Stimulated activated CD8-positive, alpha-beta memory T cell treated with anti-CD3 and anti-CD28 coated beads, Interleukin-4, amount 100 ng/mL, for 4 hours (primary cell): ENCODE data around the gene CD72.
A peak's percentile ranks its signal among the peaks of the same experiment; 100 is the strongest.

Source experiments
- DNase-seq, 2 donors: peaks; one replicate each; pipeline ENCODE4 v3.0.0-alpha.2; 2020; ENCODE audit warnings: low read depth in 2 of 2, low spot score in 1 of 2

The CD72 gene, protein sequence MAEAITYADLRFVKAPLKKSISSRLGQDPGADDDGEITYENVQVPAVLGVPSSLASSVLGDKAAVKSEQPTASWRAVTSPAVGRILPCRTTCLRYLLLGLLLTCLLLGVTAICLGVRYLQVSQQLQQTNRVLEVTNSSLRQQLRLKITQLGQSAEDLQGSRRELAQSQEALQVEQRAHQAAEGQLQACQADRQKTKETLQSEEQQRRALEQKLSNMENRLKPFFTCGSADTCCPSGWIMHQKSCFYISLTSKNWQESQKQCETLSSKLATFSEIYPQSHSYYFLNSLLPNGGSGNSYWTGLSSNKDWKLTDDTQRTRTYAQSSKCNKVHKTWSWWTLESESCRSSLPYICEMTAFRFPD

DNA sequence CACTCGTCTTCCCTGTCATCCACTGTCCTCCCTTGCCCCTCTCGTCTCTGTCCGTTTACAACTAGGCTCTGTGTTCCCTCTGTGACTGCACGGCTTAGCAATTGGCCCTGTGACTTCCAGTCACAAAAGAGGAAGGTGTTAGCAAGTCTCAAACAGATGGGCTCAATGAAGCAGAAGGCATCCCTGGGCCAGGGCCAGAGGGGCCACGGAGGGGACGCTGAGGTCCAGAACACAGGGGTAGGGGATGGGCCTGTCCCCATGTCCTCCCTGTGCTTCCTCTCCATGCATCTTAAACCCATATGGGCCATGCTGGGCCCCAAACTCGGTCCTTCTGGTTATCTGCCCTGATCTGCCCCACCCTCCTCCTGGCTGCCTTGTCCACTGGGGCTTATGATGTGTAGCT is at the start of gene CD72:
Gene CD72 (minus strand): TSS at position 89 of the 403 bp plus-strand sequence. CDS start 110 bp downstream, outside the sequence.
- DNase-seq = no peak

DNA sequence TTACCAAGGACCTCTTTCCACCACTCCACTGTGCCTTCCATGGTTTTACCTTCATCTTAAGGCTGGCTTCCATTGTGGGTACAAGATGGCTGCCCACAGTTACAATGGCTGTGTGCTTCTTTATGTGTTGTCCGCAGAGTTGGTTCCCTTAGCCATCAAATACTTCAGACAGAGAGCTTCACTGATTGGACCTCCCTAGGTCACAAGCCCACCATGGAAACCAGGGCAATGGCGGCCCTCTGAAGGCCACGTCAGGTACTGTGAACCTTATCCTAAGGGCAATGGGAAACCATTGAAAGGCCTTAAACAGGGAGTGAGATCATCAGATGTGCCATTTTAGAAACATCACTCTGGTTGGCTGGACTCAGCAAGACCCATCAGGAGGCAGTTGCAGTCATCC is 49.7 kb upstream of the CD72 start:
- no peak for DNase-seq

DNA sequence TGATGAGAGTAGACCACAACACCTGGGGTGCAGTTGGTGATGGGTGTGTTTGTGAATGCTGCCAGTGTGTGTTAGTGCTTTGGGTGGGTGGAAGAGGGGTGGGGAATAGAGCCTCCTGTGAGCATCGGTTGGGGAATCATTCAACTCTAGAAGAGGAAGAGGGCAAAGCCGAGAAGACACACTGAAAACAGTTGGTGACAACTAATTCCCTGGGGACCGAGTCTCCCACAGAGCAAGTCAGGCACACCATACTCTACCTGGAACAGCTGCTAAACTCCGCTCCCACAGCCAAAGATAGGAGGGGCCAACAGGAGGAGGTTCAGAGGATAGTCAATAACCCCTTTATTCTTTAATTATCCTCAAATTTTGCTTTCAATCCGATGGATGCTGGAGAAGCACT is 48.3 kb upstream of the CD72 start:
- DNase-seq = no peak

DNA sequence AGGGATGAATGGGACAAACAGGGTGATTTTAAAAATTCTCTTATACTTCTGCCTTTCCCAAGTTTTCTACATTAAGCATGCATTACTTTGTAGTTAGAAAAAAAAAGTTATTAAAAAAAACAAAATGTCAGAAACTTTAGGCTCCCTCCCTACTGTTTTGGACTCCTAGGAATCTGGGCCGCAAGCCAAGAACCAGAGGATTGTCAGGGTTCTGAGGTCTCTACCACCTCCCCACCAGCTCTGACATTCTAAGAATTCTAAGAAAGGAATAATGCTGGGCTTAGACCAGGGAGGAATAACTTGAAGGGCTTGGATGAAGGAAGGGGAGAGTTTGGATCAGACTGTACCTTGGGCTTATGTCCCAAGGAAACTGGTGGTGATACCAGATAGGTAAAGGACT is 47.8 kb upstream of the CD72 start:
- no peak for DNase-seq

DNA sequence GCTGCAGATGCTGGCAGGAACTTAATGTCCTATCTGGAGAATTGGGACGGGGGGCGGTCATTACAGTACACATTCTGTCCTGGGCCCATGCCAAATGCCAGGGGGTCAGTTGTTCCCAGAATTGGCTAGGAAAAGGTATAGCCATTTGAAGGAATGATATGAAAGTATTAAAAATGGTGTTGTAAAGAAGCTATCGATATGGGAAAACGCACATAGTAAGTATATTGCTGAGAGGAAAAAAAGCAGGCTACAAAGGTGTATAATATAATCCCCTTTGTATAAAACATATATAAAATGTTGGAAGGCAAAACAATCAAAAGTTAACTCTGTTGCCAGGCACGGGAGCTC is 47.2 kb upstream of the CD72 start:
- no peak for DNase-seq

DNA sequence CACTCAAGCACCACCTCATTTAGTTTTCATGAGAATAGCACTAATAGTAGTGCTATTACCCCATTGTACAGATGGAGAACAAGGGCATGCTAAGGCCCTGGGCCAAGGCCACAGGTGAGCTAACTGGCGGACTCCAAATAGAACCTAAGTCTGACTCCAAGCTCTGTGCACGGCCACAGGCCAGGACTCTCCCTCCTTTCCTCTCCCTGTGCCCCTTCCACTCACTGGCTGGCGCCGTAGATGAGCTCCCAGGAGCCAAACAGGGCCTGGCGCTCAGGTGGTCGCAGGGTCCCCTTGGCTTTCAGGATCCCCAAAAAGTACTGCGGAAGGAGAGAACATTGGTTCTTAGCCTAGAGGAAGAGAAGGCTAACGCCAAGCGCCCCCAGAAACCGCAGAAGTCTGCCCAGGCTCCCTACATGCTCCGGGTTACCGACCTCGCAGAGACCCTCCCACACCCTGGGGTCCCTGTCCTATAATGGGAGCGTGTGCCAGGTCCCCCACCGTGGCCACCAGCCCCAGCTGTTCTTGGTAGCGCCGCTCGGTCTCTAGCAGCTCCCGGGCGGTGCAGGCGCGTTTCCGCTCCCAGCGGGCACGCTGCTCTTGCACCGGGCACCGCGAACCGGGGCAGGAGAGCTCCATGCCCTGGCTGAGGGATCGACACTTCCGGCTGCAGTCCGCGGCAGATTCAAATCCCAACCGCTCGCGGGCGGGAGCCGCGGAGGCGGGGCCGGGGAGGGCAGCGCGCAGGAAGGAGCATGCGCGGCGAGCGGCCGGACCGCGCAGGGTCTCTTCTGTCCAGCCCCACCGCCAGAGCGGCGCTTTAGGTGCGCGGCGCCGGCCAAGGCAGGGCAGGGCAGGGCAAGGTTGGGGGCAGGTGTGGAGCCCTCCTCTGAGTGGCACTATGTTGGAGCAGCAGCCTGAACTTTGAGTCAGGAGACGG is 46.6 kb upstream of the CD72 start, which contains the start of gene ARHGEF39:
Gene ARHGEF39 (minus strand): TSS at position 665 of the 940 bp plus-strand sequence. CDS start 26 bp downstream, at position 639.
- DNase-seq = peak in 1 of 2 donors; percentile 31

DNA sequence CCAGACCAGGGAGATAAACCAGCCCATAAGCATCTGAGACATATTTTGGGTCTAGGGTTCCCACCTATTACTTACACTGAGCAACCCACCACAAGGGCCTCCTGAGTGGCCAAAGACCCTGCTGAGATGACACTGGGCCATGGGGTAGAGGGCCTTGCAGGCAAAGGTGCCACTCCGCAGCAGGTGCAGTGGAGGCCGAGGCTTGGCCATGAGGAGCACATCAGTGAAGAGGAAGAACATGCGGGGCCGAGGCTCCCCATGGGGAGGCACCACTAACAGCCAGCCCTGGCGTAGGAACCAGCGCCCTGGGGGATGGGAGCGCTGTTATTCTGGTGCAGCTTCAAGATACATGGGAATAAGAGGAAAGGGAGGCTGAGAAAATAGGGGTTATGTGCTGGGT is 44.2 kb upstream of the CD72 start:
- no peak for DNase-seq

DNA sequence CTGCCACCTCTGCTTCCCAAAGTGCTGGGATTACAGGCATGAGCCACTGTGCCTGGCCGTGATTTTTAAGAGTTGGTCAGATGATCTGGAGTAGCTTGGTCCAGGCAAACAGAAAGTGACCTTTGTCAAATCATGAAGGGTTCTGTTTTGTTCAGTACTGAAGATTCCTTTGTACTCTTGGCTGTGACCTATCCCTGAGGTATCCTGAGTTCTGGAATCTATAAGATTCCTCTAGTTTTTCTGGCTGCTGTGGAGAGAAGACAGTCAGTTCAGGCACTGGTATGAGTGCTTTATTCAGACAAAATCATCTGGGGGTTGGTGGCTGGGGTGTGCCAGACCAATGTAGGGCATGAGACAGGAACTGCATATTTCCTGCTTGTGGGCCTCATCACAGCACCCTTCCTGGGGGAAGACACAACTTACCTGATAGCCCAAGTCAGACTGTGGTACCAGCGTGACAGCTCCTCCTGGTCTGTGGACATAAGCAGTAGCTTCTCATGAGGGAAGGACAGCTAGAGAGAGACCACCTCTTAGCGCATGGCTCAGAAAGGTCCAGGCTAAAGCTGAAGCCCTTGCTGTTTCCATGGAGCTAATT is 43.6 kb upstream of the CD72 start:
- DNase-seq = no peak

DNA sequence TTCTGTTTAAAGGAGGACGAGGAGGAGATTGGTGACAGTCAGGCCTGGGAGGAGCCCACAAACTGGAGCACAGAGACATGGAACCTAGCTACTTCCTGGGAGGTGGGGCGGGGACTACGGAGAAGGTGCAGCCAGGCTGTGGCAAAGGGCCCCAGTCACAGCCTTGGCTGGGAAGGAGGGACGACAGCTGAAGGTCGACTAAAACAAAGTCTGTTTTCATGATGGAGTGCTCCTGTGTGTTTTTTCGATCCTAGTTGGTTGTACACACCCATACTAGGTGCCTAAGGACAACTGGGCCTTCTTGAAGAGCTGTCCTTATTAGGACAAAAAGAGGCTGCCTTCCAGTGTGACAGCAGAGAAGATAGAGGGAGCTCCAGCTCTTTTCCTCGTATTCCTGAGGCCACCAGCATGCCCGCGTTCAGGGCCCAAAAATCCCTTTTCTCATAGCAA is 42.8 kb upstream of the CD72 start:
- no peak for DNase-seq

DNA sequence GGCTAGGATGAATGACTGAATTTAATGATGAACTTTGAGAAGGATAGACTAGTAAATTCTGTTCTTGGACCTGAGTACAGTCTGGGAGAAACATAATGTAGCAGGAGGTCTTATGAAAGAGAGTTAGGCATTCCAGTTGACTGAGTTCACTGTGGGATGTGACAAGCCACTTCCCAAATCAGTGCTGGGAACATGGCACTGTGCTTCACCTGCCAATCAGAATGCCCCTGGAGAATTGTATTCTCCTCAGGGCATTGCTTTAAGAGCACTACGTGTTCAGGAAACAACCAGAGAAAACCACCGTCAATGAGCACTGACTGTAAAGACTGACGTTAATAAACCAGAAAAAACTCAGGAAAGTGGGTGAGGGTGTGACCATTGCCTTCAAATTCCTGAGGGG is 41.1 kb upstream of the CD72 start:
- no peak for DNase-seq

DNA sequence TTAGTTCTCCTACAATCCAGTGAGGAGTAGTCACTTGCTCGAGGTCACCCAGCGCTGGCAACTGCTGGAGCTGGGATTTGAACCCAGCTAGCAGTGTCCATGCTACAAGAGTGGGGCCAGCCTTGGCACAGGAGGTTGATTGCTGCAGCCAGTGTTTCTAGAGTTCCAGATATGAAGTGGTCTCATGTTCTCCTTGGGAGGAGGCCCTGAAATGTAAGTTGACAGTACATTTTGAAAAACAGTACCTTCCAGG is 40.7 kb upstream of the CD72 start:
- no peak for DNase-seq

DNA sequence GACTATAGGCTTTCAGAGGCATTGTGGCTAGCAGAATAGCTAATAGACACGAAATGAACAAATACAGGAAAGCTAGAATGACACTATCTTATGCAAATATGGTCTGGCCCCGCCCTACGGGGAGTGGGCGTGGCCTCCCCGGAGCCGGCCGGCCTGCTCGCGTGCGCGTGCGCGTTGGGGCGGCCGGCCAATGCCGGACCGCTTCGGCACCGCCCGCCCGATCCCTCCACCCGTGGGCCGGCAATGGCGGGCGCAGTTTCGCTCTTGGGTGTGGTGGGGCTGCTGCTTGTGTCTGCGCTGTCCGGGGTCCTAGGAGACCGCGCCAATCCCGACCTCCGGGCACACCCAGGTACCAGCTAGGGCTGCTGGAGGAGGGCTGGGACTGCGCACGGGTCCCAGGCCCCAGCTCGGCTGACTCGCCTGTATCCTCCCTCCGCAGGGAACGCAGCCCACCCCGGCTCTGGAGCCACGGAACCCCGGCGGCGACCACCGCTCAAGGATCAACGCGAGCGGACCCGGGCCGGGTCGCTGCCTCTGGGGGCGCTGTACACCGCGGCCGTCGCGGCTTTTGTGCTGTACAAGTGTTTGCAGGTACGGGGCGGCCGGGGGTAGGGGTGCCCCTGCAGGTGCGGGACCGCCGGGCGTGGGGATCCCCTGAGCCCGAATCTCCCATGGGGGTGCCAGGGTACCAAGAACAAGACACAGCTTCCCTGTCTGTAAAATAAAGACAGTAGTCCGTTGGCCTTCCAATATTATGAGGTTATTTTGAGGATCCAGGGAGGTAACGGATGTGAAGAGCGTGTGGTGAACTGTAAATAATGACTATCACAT is 40.1 kb upstream of the CD72 start, which contains the start of gene CCDC107:
Gene CCDC107 (plus strand): TSS at position 156 of the 831 bp plus-strand sequence. CDS start 88 bp downstream, at position 244.
- DNase-seq = peak; percentile 58 to 67

DNA sequence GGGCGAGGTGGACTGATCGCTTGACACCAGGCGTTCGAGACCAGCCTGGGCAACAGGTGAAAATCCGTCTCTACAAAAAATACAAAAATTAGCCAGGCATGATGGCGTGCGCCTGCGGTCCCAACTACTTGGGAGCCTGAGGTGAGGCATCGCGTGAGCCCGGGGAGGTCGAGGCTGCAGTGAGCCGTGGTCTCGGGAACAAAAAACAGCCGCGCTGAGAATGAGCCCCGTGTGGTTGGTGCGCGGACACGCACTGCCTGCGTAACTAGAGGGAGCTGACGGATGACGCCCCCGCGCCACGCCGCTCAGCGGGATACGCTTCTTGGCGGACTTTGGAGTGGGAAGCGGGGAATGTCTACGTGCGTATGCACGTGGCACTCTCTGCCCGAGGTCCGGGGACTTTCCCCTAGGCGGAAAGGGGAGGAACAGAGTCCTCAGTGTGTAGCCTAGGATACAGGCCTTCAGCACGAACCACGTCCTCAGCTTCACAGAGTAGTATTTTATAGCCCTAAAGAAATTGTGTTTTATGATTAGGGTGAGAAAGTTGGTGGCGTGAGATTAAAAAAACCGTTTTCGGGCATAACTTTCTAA is 39.4 kb upstream of the CD72 start, which contains the start of gene RMRP:
Gene RMRP (minus strand): TSS at position 474 of the 591 bp plus-strand sequence.
- DNase-seq = peak; percentile 82 to 92

DNA sequence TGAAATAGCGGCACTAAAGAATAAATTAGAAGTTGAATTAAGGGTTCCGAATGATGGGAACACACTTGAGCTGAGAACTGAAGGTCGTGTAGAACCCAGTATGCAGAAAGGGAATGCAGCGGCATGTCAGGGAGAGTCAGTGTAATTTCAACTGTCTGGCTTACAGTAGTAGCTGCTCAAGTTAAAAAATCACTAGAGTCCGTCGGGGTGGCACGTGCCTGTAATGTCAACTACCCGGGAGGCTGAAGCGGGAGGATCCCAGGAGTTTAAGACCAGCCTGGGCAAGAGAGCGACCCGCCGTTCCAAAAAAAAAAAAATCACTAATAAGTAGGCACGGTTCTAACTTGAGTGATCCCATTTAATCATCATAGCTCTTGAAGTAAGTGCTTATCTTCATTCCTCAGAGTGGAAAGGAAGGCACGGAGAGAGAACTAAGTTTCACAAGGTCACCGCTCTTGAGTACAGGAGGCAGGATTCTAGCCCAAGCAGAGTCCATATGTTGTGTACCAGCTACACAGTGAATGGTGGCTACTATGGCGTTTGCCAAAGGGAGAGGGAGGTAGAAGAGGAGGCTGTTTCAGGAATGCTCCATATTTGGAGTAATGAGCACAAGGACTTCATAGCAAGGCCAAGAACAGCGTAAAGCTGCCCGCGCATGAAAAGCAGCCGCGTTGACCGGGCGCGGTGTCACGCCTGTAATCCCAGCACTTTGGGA is 38.8 kb upstream of the CD72 start:
- DNase-seq = no peak

DNA sequence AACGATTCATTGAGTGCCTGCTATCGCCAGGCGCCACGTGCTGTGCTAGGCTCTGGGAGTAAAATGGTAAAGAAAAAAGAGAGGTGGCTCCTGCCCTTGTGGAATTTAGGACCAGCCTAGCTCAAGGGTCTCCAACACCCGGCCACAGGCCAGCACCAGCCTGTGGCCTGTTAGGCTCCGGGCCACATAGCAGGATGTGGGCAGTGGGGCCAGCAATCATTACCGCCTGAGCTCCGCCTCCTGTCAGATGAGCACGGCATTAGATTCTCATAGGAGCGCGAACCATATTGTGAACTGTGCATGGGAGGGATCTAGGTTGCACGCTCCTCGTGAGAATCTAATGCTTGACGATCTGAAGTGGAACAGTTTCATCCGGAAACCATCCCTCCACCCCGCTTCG is 38.1 kb upstream of the CD72 start:
- no peak for DNase-seq

DNA sequence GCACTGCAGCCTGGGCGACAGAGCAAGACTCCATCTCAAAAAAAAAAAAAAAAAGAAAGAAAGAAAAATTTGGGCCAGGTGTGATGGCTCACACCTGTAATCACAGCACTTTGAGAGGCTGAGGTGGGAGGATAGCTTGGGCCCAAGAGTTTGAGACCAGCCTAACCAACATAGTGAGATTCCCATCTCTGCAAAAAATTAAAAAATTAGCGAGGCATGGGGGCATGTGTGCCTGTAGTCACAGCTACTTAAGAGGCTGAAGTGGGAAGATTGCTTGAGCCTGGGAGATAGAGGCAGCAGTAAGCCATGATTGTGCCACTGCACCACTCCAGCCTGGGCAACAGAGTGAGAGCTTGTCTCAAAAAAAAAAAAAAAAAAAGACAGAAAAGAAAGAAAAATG is 35.4 kb upstream of the CD72 start:
- no peak for DNase-seq

DNA sequence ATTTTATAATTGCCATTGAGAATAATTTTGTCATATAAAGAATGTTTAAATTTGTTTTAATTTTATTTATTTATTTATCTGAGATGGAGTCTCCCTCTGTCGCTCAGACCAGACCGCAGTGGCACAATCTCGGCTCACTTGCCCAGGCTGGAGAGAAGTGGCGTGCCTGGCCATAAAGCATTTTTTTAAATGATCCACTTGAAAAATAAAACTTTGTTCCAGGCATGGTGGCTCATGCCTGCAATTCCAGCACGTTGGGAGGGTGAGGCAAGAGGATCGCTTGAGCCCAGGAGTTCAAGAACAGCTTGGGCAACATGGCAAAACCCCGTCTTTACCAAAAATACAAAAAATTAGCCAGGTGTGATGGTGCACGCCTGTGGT is 34.6 kb upstream of the CD72 start:
- no peak for DNase-seq

DNA sequence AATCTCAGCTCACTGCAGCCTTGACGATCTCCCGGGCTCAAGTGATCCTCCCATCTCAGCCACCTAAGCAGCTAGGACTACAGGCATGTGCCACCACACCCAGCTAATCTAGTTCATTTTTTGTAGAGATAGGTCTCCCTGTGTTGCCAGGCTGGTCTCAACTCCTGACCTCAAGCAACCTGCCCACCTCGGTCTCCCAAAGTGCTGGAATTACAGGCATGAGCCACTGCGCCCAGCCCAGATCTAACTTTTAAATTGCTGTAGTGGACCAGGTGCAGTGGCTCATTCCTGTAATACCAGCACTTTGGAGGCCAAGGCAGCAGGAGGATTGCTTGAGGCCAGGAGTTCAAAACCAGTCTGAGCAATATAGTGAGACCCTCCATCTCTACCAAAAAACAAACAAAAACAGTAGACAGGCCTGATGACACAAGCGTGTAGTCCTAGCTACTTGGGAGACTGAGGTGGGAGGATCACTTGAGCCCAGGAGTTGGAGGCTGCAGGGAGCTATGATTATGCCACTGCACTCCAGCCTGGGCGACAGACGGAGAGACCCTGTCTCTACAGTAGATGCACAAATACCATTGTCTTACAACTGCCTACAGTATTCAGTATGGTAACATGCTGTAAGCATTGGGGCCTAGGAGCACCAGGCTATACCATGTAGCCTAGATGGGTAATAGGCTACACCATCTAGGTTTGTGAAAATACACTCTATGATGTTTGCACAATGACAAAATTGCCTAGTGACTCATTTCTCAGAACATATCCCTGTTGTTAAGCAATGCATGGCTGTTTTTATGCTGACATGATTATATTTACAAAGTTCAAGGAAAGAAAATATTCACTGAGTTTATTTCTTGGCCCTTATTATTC is 34.0 kb upstream of the CD72 start:
- DNase-seq = no peak
